IMR-90 (cell line): ENCODE measurements around the gene CCDC88A. TPM values are rescaled to one million over a fixed set of nuclear protein-coding genes. Genes with fewer than 3 reads are reported as not detected.

ENCODE experiments used
- ATAC-seq: fragments of 200-7000 bp; cut with Tn5 transposase; 2 replicates; pipeline ENCODE4 v1.9.1; 2020; ENCODE audit warnings: low read depth, mild to moderate bottlenecking, moderate library complexity
- BruUV-seq: library from RNA; stranded (reverse); fragments of 400-500 nt; replicated peaks from 2 replicates; lab custom pipeline; 2021; lab: Mats Ljungman, UMichigan
- CTCF ChIA-PET: fragments of 300-600 bp; formaldehyde crosslinking; extraction: SDS; loops from one replicate; lab custom pipeline; 2021; ENCODE audit warnings: antibody characterized with exemption; lab: Yijun Ruan, JAX
- POLR2A ChIA-PET: fragments of 300-600 bp; sonication (Branson Sonifier 250); formaldehyde crosslinking; loops from one replicate; lab custom pipeline; 2022; ENCODE audit warnings: antibody characterized with exemption; ENCODE audit not compliant: unreplicated experiment; lab: Charles Lee
- DNase-seq: peaks from one replicate; pipeline ENCODE4 v3.0.0; 2013
- H2AFZ ChIP-seq: replicated peaks from 2 replicates; pipeline ENCODE3; 2013; ENCODE audit warnings: low read length, mild to moderate bottlenecking; ENCODE audit not compliant: poor library complexity
- H2AK5ac ChIP-seq: 2 replicates; pipeline ENCODE4 v1.6.1; 2013; ENCODE audit warnings: low read depth, low read length, inconsistent platforms
- H2AK9ac ChIP-seq: replicated peaks from 2 replicates; pipeline ENCODE3; 2013; ENCODE audit warnings: mild to moderate bottlenecking, low read depth, low read length, moderate library complexity; ENCODE audit not compliant: poor library complexity
- H2BK120ac ChIP-seq: 2 replicates; pipeline ENCODE4 v1.6.1; 2013; ENCODE audit warnings: low read depth, low read length, inconsistent platforms
- H2BK15ac ChIP-seq: 3 replicates; pipeline ENCODE4 v1.6.1; 2013; ENCODE audit warnings: low read depth, low read length, inconsistent platforms
- H2BK20ac ChIP-seq: 2 replicates; pipeline ENCODE4 v1.6.1; 2013; ENCODE audit warnings: low read depth, mild to moderate bottlenecking, inconsistent platforms, low read length, moderate library complexity
- H2BK5ac ChIP-seq: 2 replicates; pipeline ENCODE4 v1.6.1; 2013; ENCODE audit warnings: mild to moderate bottlenecking, low read depth, low read length, inconsistent platforms; ENCODE audit not compliant: poor library complexity, severe bottlenecking
- H3K14ac ChIP-seq: replicated peaks from 2 replicates; pipeline ENCODE4 v1.6.1; 2013; ENCODE audit warnings: low read depth, low read length, inconsistent platforms
- H3K18ac ChIP-seq: 2 replicates; pipeline ENCODE4 v1.6.1; 2013; ENCODE audit warnings: low read depth, low read length, control low read depth
- H3K23ac ChIP-seq: 2 replicates; pipeline ENCODE4 v1.6.1; 2013; ENCODE audit warnings: low read depth, low read length, inconsistent platforms
- H3K27ac ChIP-seq: 2 replicates; pipeline ENCODE4 v1.5.1; 2013; ENCODE audit warnings: mild to moderate bottlenecking, control low read depth, low read length; ENCODE audit not compliant: insufficient read depth
- H3K27me3 ChIP-seq: 2 replicates; pipeline ENCODE4 v1.6.1; 2013; ENCODE audit warnings: low read length; ENCODE audit not compliant: control insufficient read depth, insufficient read depth
- H3K36me3 ChIP-seq: 2 replicates; pipeline ENCODE4 v1.6.1; 2013; ENCODE audit warnings: low read length, mixed read lengths; ENCODE audit not compliant: control insufficient read depth, insufficient read depth
- H3K4ac ChIP-seq: 2 replicates; pipeline ENCODE4 v1.6.1; 2013; ENCODE audit warnings: low read depth, low read length, inconsistent platforms
- H3K4me1 ChIP-seq: 2 replicates; pipeline ENCODE4 v1.6.1; 2013; ENCODE audit warnings: low read length, mixed read lengths; ENCODE audit not compliant: control insufficient read depth, insufficient read depth
- H3K4me2 ChIP-seq: 2 replicates; pipeline ENCODE4 v1.6.1; 2013; ENCODE audit warnings: low read depth, mild to moderate bottlenecking, control low read depth, low read length, moderate library complexity
- H3K4me3 ChIP-seq: 2 replicates; pipeline ENCODE4 v1.5.1; 2013; ENCODE audit warnings: low read depth, mild to moderate bottlenecking, control low read depth, low read length, moderate library complexity; ENCODE audit not compliant: insufficient read depth
- H3K56ac ChIP-seq: 2 replicates; pipeline ENCODE4 v1.6.1; 2013; ENCODE audit warnings: low read length, inconsistent platforms; ENCODE audit not compliant: insufficient read depth; ENCODE audit errors: extremely low read depth
- H3K79me1 ChIP-seq, 2 experiments: 2 replicates each; pipeline ENCODE4 v1.6.1; 2013; ENCODE audit warnings: low read length in 2 of 2, inconsistent platforms in 1 of 2, low read depth in 1 of 2
- H3K9ac ChIP-seq: 2 replicates; pipeline ENCODE4 v1.6.1; 2013; ENCODE audit warnings: low read depth, low read length, control low read depth
- H3K9me1 ChIP-seq: 2 replicates; pipeline ENCODE4 v1.6.1; 2013; ENCODE audit warnings: low read length, inconsistent platforms; ENCODE audit not compliant: insufficient read depth
- H3K9me3 ChIP-seq: 2 replicates; pipeline ENCODE4 v1.6.1; 2013; ENCODE audit warnings: low read length; ENCODE audit not compliant: control insufficient read depth, insufficient read depth
- H4K20me1 ChIP-seq: 2 replicates; pipeline ENCODE4 v1.6.1; 2013; ENCODE audit warnings: low read length, inconsistent platforms; ENCODE audit not compliant: insufficient read depth
- H4K5ac ChIP-seq: 2 replicates; pipeline ENCODE4 v1.6.1; 2013; ENCODE audit warnings: mild to moderate bottlenecking, low read depth, low read length, control low read depth
- H4K8ac ChIP-seq, 2 experiments: 2 replicates each; pipeline ENCODE4 v1.6.1; 2013; ENCODE audit warnings: low read depth in 2 of 2, low read length in 2 of 2, control low read depth in 1 of 2, inconsistent platforms in 1 of 2
- H4K91ac ChIP-seq: 2 replicates; pipeline ENCODE4 v1.6.1; 2013; ENCODE audit warnings: low read depth, low read length, inconsistent platforms; ENCODE audit not compliant: insufficient read depth
- BHLHE40 ChIP-seq: fragments of 150-350 bp; IDR thresholded peaks from 2 replicates; pipeline ENCODE4 v1.6.1; 2016; ENCODE audit warnings: mild to moderate bottlenecking, low read depth, low read length
- CEBPB ChIP-seq: IDR thresholded peaks from 2 replicates; pipeline ENCODE4 v1.6.1; 2012; ENCODE audit warnings: low read depth, low read length, improper control_type of control experiment
- CHD1 ChIP-seq: IDR thresholded peaks from 2 replicates; pipeline ENCODE4 v1.6.1; 2012; ENCODE audit warnings: low read depth, low read length, improper control_type of control experiment
- CTCF ChIP-seq: conservative IDR thresholded peaks from 2 replicates; pipeline ENCODE4 v1.5.1; 2012; ENCODE audit warnings: mild to moderate bottlenecking, low read depth, low read length, improper control_type of control experiment
- FOS ChIP-seq: fragments of 150-350 bp; IDR thresholded peaks from 2 replicates; pipeline ENCODE4 v1.6.1; 2016; ENCODE audit warnings: low read depth, low read length
- MAFK ChIP-seq: IDR thresholded peaks from 2 replicates; pipeline ENCODE4 v1.6.1; 2012; ENCODE audit warnings: low read depth, low read length, improper control_type of control experiment
- MAZ ChIP-seq: IDR thresholded peaks from 2 replicates; pipeline ENCODE4 v1.6.1; 2012; ENCODE audit warnings: low read depth, mild to moderate bottlenecking, low read length, improper control_type of control experiment, moderate library complexity, borderline replicate concordance
- MXI1 ChIP-seq: IDR thresholded peaks from 2 replicates; pipeline ENCODE4 v1.6.1; 2012; ENCODE audit warnings: low read depth, mild to moderate bottlenecking, low read length, moderate library complexity, borderline replicate concordance
- NFE2L2 ChIP-seq: fragments of 150-350 bp; IDR thresholded peaks from 2 replicates; pipeline ENCODE4 v1.6.1; 2016; ENCODE audit warnings: low read depth, mild to moderate bottlenecking, low read length
- POLR2A ChIP-seq: IDR thresholded peaks from 2 replicates; pipeline ENCODE4 v1.6.1; 2012; ENCODE audit warnings: mild to moderate bottlenecking, low read depth, low read length
- RAD21 ChIP-seq: IDR thresholded peaks from 2 replicates; pipeline ENCODE4 v1.6.1; 2012; ENCODE audit warnings: low read length, improper control_type of control experiment
- RCOR1 ChIP-seq: IDR thresholded peaks from 2 replicates; pipeline ENCODE4 v1.6.1; 2012; ENCODE audit warnings: mild to moderate bottlenecking, low read length, improper control_type of control experiment; ENCODE audit not compliant: insufficient replicate concordance
- RFX5 ChIP-seq: IDR thresholded peaks from 2 replicates; pipeline ENCODE4 v1.8.0; 2012; ENCODE audit warnings: low read depth, mild to moderate bottlenecking, low read length, moderate library complexity
- SMC3 ChIP-seq: fragments of 150-350 bp; IDR thresholded peaks from 2 replicates; pipeline ENCODE4 v1.6.1; 2016; ENCODE audit warnings: low read depth, mild to moderate bottlenecking, antibody characterized with exemption, low read length, moderate library complexity
- USF2 ChIP-seq: fragments of 150-350 bp; IDR thresholded peaks from 2 replicates; pipeline ENCODE4 v1.6.1; 2017; ENCODE audit warnings: mild to moderate bottlenecking, antibody characterized with exemption, low read length, low read depth
- dilution Hi-C: fragments of 300-500 bp; cut with HindIII; formaldehyde crosslinking; loops from one replicate; pipeline ENCODE4 v1.14.3; 2018; ENCODE audit warnings: low sequenced_read_pairs; ENCODE audit not compliant: unreplicated experiment
- in situ Hi-C: fragments of 300-500 bp; cut with MboI; formaldehyde crosslinking; loops from 3 replicates; pipeline ENCODE4 v1.14.3; 2019; ENCODE audit warnings: low sequenced_read_pairs, inconsistent platforms, mixed read lengths
- intact Hi-C: fragments of 100-400 bp; cut with micrococcal nuclease; formaldehyde crosslinking; loops from 2 replicates; pipeline ENCODE4 v1.10.0; 2022
- polyA plus RNA-seq, 3 experiments: library from polyadenylated mRNA; depleted of rRNA; stranded (reverse); fragments of >200 nt; gene quantifications; 2 replicates each; pipeline ENCODE4 v1.2.3, GENCODE V29; 2012; ENCODE audit warnings: low replicate concordance in 1 of 3
- total RNA-seq: library from RNA; depleted of rRNA; stranded (reverse); fragments of >200 nt; gene quantifications from 2 replicates; pipeline ENCODE4 v1.2.3, GENCODE V29; 2012
- TF ChIP-seq, protein P1 (sequence below): fragments of 150-350 bp; IDR thresholded peaks from 2 replicates; pipeline ENCODE4 v1.6.1; 2016; ENCODE audit warnings: low read depth, mild to moderate bottlenecking, low read length, moderate library complexity, borderline replicate concordance

Gene CCDC88A
- total and polyA plus RNA-seq, 2 of the 4 experiments (the other 2 are of a cell fraction): 15.6 to 63.8 TPM

DNA sequence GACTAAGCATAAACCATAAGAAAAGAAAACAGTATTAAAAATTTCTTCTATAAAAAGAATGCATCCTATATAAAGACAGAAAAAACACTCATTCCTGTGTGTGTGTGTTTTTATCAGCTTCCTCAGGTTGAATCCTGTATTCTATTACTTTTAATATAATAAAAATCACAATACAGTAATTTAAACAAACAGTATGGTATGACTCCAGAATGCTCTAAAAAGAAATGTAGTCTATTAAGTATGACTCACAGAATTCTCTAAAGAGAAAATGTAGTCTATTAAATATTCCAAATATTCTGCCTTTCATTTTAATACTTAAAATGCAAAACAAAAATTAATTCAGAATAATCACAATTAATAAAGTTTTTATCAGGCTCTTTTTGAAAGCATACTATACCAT, 19.8 kb downstream of the CCDC88A start:
- Histone ChIP-seq H3K27me3 (no peaks in the 10 kb centered on the region), H3K9me3 (no peaks in the 10 kb centered on the region), H4K91ac (no peak overlapping the region), H3K36me3 (peaks cover 2% of the 10 kb centered on the region), H3K27ac (no peak overlapping the region), H3K56ac (no peak overlapping the region), H2BK5ac (no peak overlapping the region), H2BK20ac (no peak overlapping the region), H2AK9ac (no peak overlapping the region), H2AFZ (no peak overlapping the region), H4K20me1 (0 out of 2 replicates have a peak, but pooled peaks cover 2% of the 10 kb centered on the region), H3K4me1 (no peaks in the 10 kb centered on the region), H3K9me1 (0 out of 2 replicates have a peak, but pooled peaks cover 3% of the 10 kb centered on the region), H3K23ac (no peak overlapping the region), H3K9ac (no peak overlapping the region), H2BK15ac (no peak overlapping the region), H2BK120ac (no peak overlapping the region), H2AK5ac (no peak overlapping the region), H3K79me1 (peaks cover 3 to 20% of the 10 kb centered on the region in 2 experiments; a peak in 3 of 4 replicates), H3K4ac (no peak overlapping the region), H3K14ac (no peak overlapping the region), H4K5ac (no peak overlapping the region), H4K8ac (no peak overlapping the region), H3K4me3 (no peak overlapping the region), H3K18ac (no peak overlapping the region), H3K4me2 (no peak overlapping the region)
- no TSS peak for BruUV-seq
- intact Hi-C loops (no loop called here), dilution Hi-C loops (no loop called here), in situ Hi-C loops (no loop called here)
- ATAC-seq: peak; percentile 72
- no peak for DNase-seq
- TF ChIP-seq USF2: no peak
- TF ChIP-seq FOS: no peak
- TF ChIP-seq SMC3: no peak
- no peak for TF ChIP-seq POLR2A
- TF ChIP-seq RCOR1: no peak
- TF ChIP-seq MAFK: no peak
- TF ChIP-seq, protein P1, sequence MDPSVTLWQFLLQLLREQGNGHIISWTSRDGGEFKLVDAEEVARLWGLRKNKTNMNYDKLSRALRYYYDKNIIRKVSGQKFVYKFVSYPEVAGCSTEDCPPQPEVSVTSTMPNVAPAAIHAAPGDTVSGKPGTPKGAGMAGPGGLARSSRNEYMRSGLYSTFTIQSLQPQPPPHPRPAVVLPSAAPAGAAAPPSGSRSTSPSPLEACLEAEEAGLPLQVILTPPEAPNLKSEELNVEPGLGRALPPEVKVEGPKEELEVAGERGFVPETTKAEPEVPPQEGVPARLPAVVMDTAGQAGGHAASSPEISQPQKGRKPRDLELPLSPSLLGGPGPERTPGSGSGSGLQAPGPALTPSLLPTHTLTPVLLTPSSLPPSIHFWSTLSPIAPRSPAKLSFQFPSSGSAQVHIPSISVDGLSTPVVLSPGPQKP: no peak
- TF ChIP-seq MAZ: no peak
- TF ChIP-seq RFX5: no peak
- no peak for TF ChIP-seq RAD21
- no peak for TF ChIP-seq CHD1
- no peak for TF ChIP-seq NFE2L2
- no peak for TF ChIP-seq CTCF
- TF ChIP-seq BHLHE40: no peak
- TF ChIP-seq MXI1: no peak
- TF ChIP-seq CEBPB: no peak
- CTCF ChIA-PET: interaction anchor here (1.5 kb wide), 1 partner anchor 20 kb away, joined by 3 read pairs; the partner anchor contains the start of gene CCDC88A
- POLR2A ChIA-PET: interaction anchor here (0.7 kb wide), 1 partner anchor 130 kb away, joined by 3 read pairs; no protein-coding TSS in a partner anchor
